GM12873 (cell line): ENCODE measurements around the gene INPP5D.

Experiments used
- CTCF ChIP-seq: IDR thresholded peaks from 2 replicates; pipeline ENCODE4 v1.5.1; 2012; ENCODE audit warnings: low read depth, mild to moderate bottlenecking, moderate library complexity, low read length, control low read depth; ENCODE audit not compliant: insufficient read depth; ENCODE audit errors: missing control alignments

Gene INPP5D

DNA sequence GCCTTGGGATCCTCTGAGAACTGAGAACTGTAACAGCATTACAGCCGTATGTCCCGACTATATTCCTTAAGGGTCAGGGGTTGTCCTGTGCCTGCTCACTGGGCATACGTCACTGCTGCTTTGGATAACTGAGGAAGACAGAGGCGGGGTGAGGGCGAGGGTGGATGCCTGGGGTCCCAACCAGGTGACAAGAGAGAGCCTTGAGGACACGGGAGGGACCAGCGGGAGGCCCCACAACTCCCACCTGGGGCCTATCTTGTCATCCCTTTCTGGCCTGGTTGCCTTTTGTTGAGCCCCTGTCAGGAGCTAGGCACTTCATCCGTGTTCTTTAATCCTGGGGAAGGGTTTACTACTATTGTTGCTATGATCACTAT lies 28.8 kb downstream of the INPP5D start:
- no peak for TF ChIP-seq CTCF

DNA sequence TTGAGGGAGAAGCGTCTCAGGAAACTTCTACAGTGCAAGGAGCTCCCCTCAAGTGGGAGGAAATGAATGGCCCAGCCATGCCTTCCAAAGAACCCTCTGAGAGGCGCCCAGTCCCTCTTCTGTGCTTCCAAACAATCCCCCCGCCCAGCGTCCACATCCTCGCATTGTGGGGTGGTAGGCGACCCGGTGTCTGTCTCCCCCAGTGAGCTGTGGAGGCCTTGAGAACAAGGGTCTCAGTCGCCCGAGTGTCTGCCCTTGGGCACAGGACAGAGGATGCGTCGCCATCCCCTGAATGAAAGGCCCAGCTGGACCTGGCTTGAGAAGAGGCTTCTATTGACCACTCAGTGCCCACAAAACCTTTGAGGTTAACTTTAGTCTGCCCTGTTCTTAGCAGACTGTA lies 29.7 kb downstream of the INPP5D start:
- no peak for TF ChIP-seq CTCF

DNA sequence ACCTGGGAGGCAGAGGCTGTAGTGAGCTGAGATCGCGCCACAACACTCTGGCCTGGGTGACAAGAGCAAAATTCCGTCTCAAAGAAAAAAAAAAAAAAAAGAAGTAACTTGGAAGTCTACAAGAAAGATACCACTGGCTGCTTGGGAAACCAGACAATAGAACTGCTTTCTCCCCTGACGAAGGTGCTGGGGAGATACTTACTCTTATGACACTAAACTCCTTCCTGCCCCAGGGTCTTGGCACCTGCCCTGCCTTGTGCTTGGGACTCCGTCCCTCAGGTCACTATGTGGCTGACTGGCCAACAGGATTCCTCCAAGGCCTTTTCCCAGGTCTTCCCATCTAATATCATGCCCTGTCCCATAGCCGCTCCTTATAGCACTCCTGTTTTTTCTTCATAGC lies 30.7 kb downstream of the INPP5D start:
- no peak for TF ChIP-seq CTCF

DNA sequence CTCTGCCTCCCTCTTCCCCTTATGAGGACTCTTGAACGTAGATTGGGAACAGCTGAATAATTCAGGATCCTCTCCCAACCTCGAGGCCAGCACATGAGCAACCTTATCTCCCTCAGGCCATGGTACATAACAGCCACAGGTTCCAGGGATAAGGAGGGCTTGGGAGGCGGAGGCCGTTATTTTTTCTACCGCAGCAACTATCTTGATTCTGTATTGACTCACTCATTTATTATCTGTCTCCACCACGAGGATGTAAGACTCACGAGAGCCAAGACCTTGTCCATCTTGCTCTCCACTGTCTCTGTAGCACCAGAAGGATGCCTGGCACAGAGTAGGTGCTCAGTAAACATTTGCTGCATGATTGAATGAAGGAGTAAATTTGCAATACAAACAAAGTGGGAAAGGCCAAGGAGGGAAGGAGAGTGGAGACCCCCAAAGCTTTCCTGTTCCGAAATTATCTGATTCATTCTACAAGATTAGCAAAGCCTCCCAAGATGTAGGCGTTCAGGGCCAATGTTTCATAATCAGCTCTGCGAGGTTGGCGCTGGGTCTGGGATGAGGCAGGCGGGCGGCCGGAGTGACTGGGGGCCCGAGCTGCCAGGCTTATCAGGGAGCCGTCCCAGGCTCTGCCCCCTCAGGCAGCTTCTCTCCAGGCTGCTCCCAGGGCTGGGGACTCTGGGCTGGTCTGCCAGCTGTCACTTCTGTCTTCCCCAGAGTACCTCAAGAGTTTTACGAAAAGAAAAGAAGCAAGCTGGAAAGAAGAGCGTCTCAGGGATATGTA lies 31.6 kb downstream of the INPP5D start:
- TF ChIP-seq CTCF: no peak

- TF ChIP-seq CTCF: no peak
Observed at GRCh38 chr2:233092432-233093165, 32.5 kb downstream of the INPP5D start.

- no peak for TF ChIP-seq CTCF
Observed at GRCh38 chr2:233093166-233093448, 33.0 kb downstream of the INPP5D start.

GRCh38 chr2:233093721-233094120 lies 33.6 kb downstream of the INPP5D start:
- no peak for TF ChIP-seq CTCF
